ENCODE measurements around the gene GPNMB. TPM values are rescaled to one million over a fixed set of nuclear protein-coding genes. Genes with fewer than 3 reads are reported as not detected.
"Not testable (repeated sequence)": the region's sequence is repeated elsewhere in the genome, so short reads cannot be mapped to it uniquely, and the experiment has no call there.

The GPNMB gene
- total and polyA plus RNA-seq, 2 of the 13 experiments (the other 11 are each of a cell fraction or from before 2014, with no cell fraction given): 1.1 to 1.6 TPM

- TF ChIP-seq TGIF2 (CRISPR knock-in tag; IDR thresholded peaks at IDR 0.05): no peak
- no peak for TF ChIP-seq MEIS2 (CRISPR knock-in tag; IDR thresholded peaks at IDR 0.05)
- no peak for TF ChIP-seq PREB (CRISPR knock-in tag; IDR thresholded peaks at IDR 0.05)
- TF ChIP-seq MAFK (conservative IDR thresholded peaks at IDR 0.05 in 1 of 2, IDR thresholded peaks at IDR 0.05 in 1 of 2; ENCODE audit: low read length in 2 of 2): peak in 1 of 2 experiments; percentile 21; a peak in 1 of 4 replicates
- no peak for TF ChIP-seq TMF1 (CRISPR knock-in tag; IDR thresholded peaks at IDR 0.05; ENCODE audit: low read depth)
- TF ChIP-seq RBFOX2 (IDR thresholded peaks at IDR 0.05; ENCODE audit: low read depth, low read length): peak; percentile 22; the same call in 1 of the 2 replicates
- TF ChIP-seq FOXA1 (IDR thresholded peaks at IDR 0.05): no peak
- no peak for TF ChIP-seq FOXA1 (CRISPR knock-in tag; IDR thresholded peaks at IDR 0.05)
- no peak for TF ChIP-seq BATF2 (CRISPR knock-in tag; IDR thresholded peaks at IDR 0.05)
- TF ChIP-seq DMTF1 (CRISPR knock-in tag; IDR thresholded peaks at IDR 0.05): no peak
- no peak for TF ChIP-seq HMGXB4 (CRISPR knock-in tag; IDR thresholded peaks at IDR 0.05; ENCODE audit: borderline replicate concordance in 1 of 2, low read depth in 1 of 2)
These were observed 62.2 kb downstream of the GPNMB start (continued) for GRCh38 chr7:23308754-23309153.

GRCh38 chr7:23312141-23312540 is 65.6 kb downstream of the GPNMB start:
- WGBS (ENCODE audit: low lambda C conversion rate): 96% methylated on average over 2 of the region's 2 CpGs
- DNase-seq (ENCODE audit: low spot score); intact Hi-C loops (cut with micrococcal nuclease; ENCODE audit: unreplicated experiment); H3K4me2 ChIP-seq (ENCODE audit: low read depth, low read length); H3K9ac ChIP-seq (ENCODE audit: insufficient read depth, low read depth, low read length); H3K4me3 ChIP-seq (replicated peaks in 1 of 3; ENCODE audit: insufficient read depth in 1 of 3, low read depth in 2 of 3, low read length in 3 of 3); CTCF ChIA-PET (ENCODE audit: low intra/inter-chr PET ratio, low total read pairs); H4K20me1 ChIP-seq (ENCODE audit: insufficient read depth, low read length); H3K79me2 ChIP-seq (ENCODE audit: insufficient read depth, low read length); BruUV-seq (replicated peaks); H3K9me3 ChIP-seq (ENCODE audit: low read length); ATAC-seq; H3K27me3 ChIP-seq (ENCODE audit: control insufficient read depth in 1 of 2, insufficient read depth in 2 of 2, low read length in 2 of 2); H2AFZ ChIP-seq (ENCODE audit: low read length); FAIRE-seq; in situ Hi-C loops (cut with HindIII; ENCODE audit: extremely low pct_ligation_motif_present, low pct_unique_long_range_greater_than_20kb); H3K27ac ChIP-seq (ENCODE audit: extremely low read length, insufficient read depth, low read length): not testable (repeated sequence)
- peaks cover 20% of the 10 kb centered on the region for H3K4me1 ChIP-seq (ENCODE audit: insufficient read depth, low read length)
- peaks cover 27 to 83% of the 10 kb centered on the region in 2 experiments for H3K36me3 ChIP-seq (replicated peaks in 1 of 2; ENCODE audit: control insufficient read depth in 1 of 2, insufficient read depth in 2 of 2, low read length in 2 of 2)
- POLR2A ChIA-PET: interaction anchor here (2.2 to 2.5 kb wide), 2 partner anchors 13 to 18 kb away, joined by 9 to 15 read pairs; partner anchors contain the start of gene MALSU1

All from HepG2 (cell line).